Ascending aorta (tissue), 2 donors: ENCODE data around the gene MTCL3.
A peak's percentile ranks its signal among the peaks of the same experiment; 100 is the strongest.

Experiments
- DNase-seq, 2 donors: peaks; one replicate each; pipeline ENCODE4 v3.0.0-alpha.2; 2019; ENCODE audit warnings: low spot score in 2 of 2
- H3K27ac ChIP-seq, 2 donors: fragments of 200-600 bp; sonication (generic); one replicate each; pipeline ENCODE4 v1.5.1; 2016 to 2017; ENCODE audit warnings: mild to moderate bottlenecking in 1 of 2
- H3K27me3 ChIP-seq: fragments of 200-600 bp; sonication (generic); one replicate; pipeline ENCODE4 v1.5.1; 2017
- H3K36me3 ChIP-seq, 2 donors: fragments of 200-600 bp; sonication (generic); one replicate each; pipeline ENCODE4 v1.5.1; 2016
- H3K4me1 ChIP-seq, 2 donors: fragments of 200-600 bp; sonication (generic); one replicate each; pipeline ENCODE4 v1.5.1; 2016 to 2017; ENCODE audit warnings: mild to moderate bottlenecking in 1 of 2
- H3K4me3 ChIP-seq, 2 donors: fragments of 200-600 bp; sonication (generic); one replicate each; pipeline ENCODE4 v1.5.1; 2016 to 2017; ENCODE audit warnings: mild to moderate bottlenecking in 1 of 2
- H3K9me3 ChIP-seq, 2 donors: fragments of 200-600 bp; sonication (generic); one replicate each; pipeline ENCODE4 v1.5.1; 2016
- intact Hi-C: fragments of 100-400 bp; cut with DNase I; formaldehyde crosslinking; loops from one replicate; pipeline ENCODE4 v1.15.1; 2023
- TF ChIP-seq, protein P1 (sequence below), 3 experiments: fragments of 200-600 bp in 2 of 3; fragments of 450-650 bp in 1 of 3; sonication (generic) in 2 of 3; IDR thresholded peaks; one replicate each; pipeline ENCODE4 v1.5.1; 2016 to 2019; ENCODE audit warnings: antibody characterized with exemption in 3 of 3, mild to moderate bottlenecking in 1 of 3, moderate library complexity in 1 of 3

Gene MTCL3

DNA sequence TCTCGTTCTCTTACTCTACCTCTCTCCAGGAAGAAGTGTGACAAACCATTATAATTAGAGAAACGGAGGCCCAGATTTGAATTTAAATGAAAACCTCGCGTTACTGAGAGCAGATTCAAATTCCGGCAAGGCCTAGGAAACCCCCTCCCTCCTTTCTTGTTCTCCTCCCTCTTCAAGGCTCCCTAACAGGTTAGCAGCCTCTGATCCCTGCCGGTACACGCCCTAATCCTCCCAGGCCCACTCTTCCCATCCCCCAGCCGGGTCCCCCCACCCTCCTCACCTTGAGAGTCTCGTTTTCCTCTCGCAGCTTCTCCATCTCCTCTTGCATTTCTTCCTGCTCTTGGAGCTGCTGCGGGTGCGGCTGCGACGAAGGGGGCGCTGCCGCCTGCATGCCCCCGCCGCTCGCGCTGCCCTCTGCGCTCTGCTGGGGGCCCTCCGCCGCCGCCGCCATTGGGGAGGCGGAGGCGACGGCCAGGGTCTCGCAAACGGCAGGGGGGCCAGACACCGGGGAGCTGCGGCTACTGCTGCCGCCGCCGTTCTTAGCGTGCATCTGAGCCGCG is 3.8 kb downstream of the MTCL3 start:
- intact Hi-C loops: no loop called here
- TF ChIP-seq, protein P1, sequence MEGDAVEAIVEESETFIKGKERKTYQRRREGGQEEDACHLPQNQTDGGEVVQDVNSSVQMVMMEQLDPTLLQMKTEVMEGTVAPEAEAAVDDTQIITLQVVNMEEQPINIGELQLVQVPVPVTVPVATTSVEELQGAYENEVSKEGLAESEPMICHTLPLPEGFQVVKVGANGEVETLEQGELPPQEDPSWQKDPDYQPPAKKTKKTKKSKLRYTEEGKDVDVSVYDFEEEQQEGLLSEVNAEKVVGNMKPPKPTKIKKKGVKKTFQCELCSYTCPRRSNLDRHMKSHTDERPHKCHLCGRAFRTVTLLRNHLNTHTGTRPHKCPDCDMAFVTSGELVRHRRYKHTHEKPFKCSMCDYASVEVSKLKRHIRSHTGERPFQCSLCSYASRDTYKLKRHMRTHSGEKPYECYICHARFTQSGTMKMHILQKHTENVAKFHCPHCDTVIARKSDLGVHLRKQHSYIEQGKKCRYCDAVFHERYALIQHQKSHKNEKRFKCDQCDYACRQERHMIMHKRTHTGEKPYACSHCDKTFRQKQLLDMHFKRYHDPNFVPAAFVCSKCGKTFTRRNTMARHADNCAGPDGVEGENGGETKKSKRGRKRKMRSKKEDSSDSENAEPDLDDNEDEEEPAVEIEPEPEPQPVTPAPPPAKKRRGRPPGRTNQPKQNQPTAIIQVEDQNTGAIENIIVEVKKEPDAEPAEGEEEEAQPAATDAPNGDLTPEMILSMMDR (IDR thresholded peaks at IDR 0.05): no peak
- H3K36me3 ChIP-seq: no peaks in the 10 kb centered on the region
- H3K27ac ChIP-seq: no peak overlapping the region
- peak overlapping the region; percentile 77 to 80 for H3K4me3 ChIP-seq
- no peaks in the 10 kb centered on the region for H3K9me3 ChIP-seq
- H3K4me1 ChIP-seq: peaks cover 12 to 14% of the 10 kb centered on the region in 2 donors
- H3K27me3 ChIP-seq: peaks cover 12% of the 10 kb centered on the region
- no peak for DNase-seq

- peak overlapping the region; percentile 77 to 80 for H3K4me3 ChIP-seq
- DNase-seq: peak in 1 of 2 donors; percentile 62
- H3K27ac ChIP-seq: no peak overlapping the region
- no peaks in the 10 kb centered on the region for H3K9me3 ChIP-seq
- intact Hi-C loops: no loop called here
- TF ChIP-seq, protein P1 (IDR thresholded peaks at IDR 0.05): no peak
- H3K4me1 ChIP-seq: peaks cover 12 to 14% of the 10 kb centered on the region in 2 donors
- peaks cover 12% of the 10 kb centered on the region for H3K27me3 ChIP-seq
- H3K36me3 ChIP-seq: no peaks in the 10 kb centered on the region
Measured at GRCh38 chr6:127514773-127515227, 4.3 kb downstream of the MTCL3 start.

GRCh38 chr6:127514179-127514772 is 4.9 kb downstream of the MTCL3 start:
- intact Hi-C loops: no loop called here
- no peaks in the 10 kb centered on the region for H3K36me3 ChIP-seq
- peaks cover 12 to 14% of the 10 kb centered on the region in 2 donors for H3K4me1 ChIP-seq
- no peaks in the 10 kb centered on the region for H3K9me3 ChIP-seq
- no peak overlapping the region for H3K27ac ChIP-seq
- peaks cover 12% of the 10 kb centered on the region for H3K27me3 ChIP-seq
- DNase-seq: no peak
- TF ChIP-seq, protein P1 (IDR thresholded peaks at IDR 0.05): no peak
- peak overlapping the region; percentile 77 to 80 for H3K4me3 ChIP-seq

DNA sequence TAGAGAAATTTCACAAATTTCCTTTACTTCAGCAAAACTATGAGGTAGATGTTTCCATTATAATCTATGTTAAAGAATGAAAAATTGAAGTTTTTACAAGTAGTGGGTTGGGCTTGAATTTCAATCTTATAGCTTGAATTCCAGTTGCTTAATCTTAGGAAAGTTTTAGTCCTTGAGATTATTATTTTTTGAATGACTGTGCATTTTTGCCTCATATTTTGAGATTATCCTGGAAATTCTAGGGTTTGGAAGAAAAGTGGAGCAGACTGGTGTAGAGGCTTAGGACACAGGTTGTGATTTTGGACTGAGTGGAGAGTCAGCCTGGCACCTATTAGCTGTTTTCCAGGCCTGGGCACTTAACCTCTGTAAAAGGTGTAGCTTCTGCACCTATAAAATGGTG is 5.7 kb downstream of the MTCL3 start:
- H3K36me3 ChIP-seq: no peaks in the 10 kb centered on the region
- TF ChIP-seq, protein P1 (IDR thresholded peaks at IDR 0.05): no peak
- H3K4me3 ChIP-seq: no peak overlapping the region
- no peak overlapping the region for H3K27ac ChIP-seq
- H3K27me3 ChIP-seq: peaks cover 3% of the 10 kb centered on the region
- DNase-seq: no peak
- H3K4me1 ChIP-seq: peaks cover 12 to 14% of the 10 kb centered on the region in 2 donors
- H3K9me3 ChIP-seq: no peaks in the 10 kb centered on the region
- intact Hi-C loops: no loop called here

- Histone ChIP-seq H3K9me3 (no peaks in the 10 kb centered on the region), H3K4me3 (no peak overlapping the region), H3K27me3 (no peaks in the 10 kb centered on the region), H3K27ac (no peak overlapping the region), H3K36me3 (no peaks in the 10 kb centered on the region), H3K4me1 (peaks cover 5 to 11% of the 10 kb centered on the region in 2 donors)
- TF ChIP-seq, protein P1 (IDR thresholded peaks at IDR 0.05): no peak
- no peak for DNase-seq
- intact Hi-C loops: no loop called here
Measured at GRCh38 chr6:127510876-127511275, 8.3 kb downstream of the MTCL3 start.
